HEK293 (cell line): Measurements from ENCODE around the gene ATP5MC3.

Source experiments
- CTCF ChIP-seq: fragments of 450-650 bp; formaldehyde crosslinking; IDR thresholded peaks from 2 replicates; pipeline ENCODE4 v1.5.1; 2016; ENCODE audit warnings: missing biosample characterization, missing genetic modification characterization
- KLF10 ChIP-seq: fragments of 450-650 bp; IDR thresholded peaks from 2 replicates; pipeline ENCODE4 v1.5.1; 2018; ENCODE audit warnings: missing biosample characterization, mild to moderate bottlenecking, missing genetic modification characterization
- MZF1 ChIP-seq: fragments of 450-650 bp; formaldehyde crosslinking; IDR thresholded peaks from 2 replicates; pipeline ENCODE4 v1.5.1; 2017; ENCODE audit warnings: missing biosample characterization, missing genetic modification characterization, borderline replicate concordance
- PATZ1 ChIP-seq: fragments of 450-650 bp; formaldehyde crosslinking; IDR thresholded peaks from 2 replicates; pipeline ENCODE4 v1.5.1; 2016; ENCODE audit warnings: missing biosample characterization, missing genetic modification characterization
- REST ChIP-seq: fragments of 450-650 bp; formaldehyde crosslinking; IDR thresholded peaks from 2 replicates; pipeline ENCODE4 v1.5.1; 2016; ENCODE audit warnings: missing biosample characterization, missing genetic modification characterization
- TCF7L2 ChIP-seq: IDR thresholded peaks from 2 replicates; pipeline ENCODE4 v1.6.1; 2011; ENCODE audit warnings: low read depth, mild to moderate bottlenecking, inconsistent platforms, low read length, moderate library complexity, borderline replicate concordance
- YY1 ChIP-seq: fragments of 450-650 bp; formaldehyde crosslinking; IDR thresholded peaks from 2 replicates; pipeline ENCODE4 v1.5.1; 2018; ENCODE audit warnings: missing biosample characterization, missing genetic modification characterization
- ZFP3 ChIP-seq: fragments of 450-650 bp; formaldehyde crosslinking; IDR thresholded peaks from 2 replicates; pipeline ENCODE4 v1.5.1; 2016; ENCODE audit warnings: low read depth, missing biosample characterization, missing genetic modification characterization
- ZNF311 ChIP-seq: fragments of 450-650 bp; formaldehyde crosslinking; IDR thresholded peaks from 2 replicates; pipeline ENCODE4 v1.5.1; 2017; ENCODE audit warnings: missing biosample characterization, missing genetic modification characterization, borderline replicate concordance
- ZNF324 ChIP-seq: fragments of 450-650 bp; formaldehyde crosslinking; IDR thresholded peaks from 2 replicates; pipeline ENCODE4 v1.5.1; 2016; ENCODE audit warnings: missing biosample characterization, missing genetic modification characterization
- ZSCAN18 ChIP-seq: fragments of 450-650 bp; formaldehyde crosslinking; IDR thresholded peaks from 2 replicates; pipeline ENCODE4 v1.5.1; 2016; ENCODE audit warnings: missing biosample characterization, missing genetic modification characterization
- TF ChIP-seq, protein P1 (sequence below): fragments of 450-650 bp; IDR thresholded peaks from 2 replicates; pipeline ENCODE4 v1.5.1; 2018; ENCODE audit warnings: missing biosample characterization, mild to moderate bottlenecking, missing genetic modification characterization
- TF ChIP-seq, protein P2 (sequence below): fragments of 450-650 bp; formaldehyde crosslinking; IDR thresholded peaks from 2 replicates; pipeline ENCODE4 v1.5.1; 2016; ENCODE audit warnings: missing biosample characterization, missing genetic modification characterization
- TF ChIP-seq, protein P3 (sequence below): fragments of 450-650 bp; formaldehyde crosslinking; IDR thresholded peaks from 2 replicates; pipeline ENCODE4 v1.5.1; 2016; ENCODE audit warnings: missing biosample characterization, missing genetic modification characterization

- TF ChIP-seq ZFP3 (tag by site-specific recombination) (peak; percentile 79), CTCF (tag by site-specific recombination) (peak; percentile 84), MZF1 (no peak), PATZ1 (tag by site-specific recombination) (no peak), ZNF324 (tag by site-specific recombination) (no peak), ZNF311 (tag by site-specific recombination) (no peak), ZSCAN18 (tag by site-specific recombination) (no peak), TCF7L2 (no peak), KLF10 (no peak), REST (tag by site-specific recombination) (no peak), YY1 (tag by site-specific recombination) (no peak)
- TF ChIP-seq, protein P1, sequence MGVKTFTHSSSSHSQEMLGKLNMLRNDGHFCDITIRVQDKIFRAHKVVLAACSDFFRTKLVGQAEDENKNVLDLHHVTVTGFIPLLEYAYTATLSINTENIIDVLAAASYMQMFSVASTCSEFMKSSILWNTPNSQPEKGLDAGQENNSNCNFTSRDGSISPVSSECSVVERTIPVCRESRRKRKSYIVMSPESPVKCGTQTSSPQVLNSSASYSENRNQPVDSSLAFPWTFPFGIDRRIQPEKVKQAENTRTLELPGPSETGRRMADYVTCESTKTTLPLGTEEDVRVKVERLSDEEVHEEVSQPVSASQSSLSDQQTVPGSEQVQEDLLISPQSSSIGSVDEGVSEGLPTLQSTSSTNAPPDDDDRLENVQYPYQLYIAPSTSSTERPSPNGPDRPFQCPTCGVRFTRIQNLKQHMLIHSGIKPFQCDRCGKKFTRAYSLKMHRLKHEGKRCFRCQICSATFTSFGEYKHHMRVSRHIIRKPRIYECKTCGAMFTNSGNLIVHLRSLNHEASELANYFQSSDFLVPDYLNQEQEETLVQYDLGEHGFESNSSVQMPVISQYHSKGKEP (tag by site-specific recombination) = no peak
- TF ChIP-seq, protein P2, sequence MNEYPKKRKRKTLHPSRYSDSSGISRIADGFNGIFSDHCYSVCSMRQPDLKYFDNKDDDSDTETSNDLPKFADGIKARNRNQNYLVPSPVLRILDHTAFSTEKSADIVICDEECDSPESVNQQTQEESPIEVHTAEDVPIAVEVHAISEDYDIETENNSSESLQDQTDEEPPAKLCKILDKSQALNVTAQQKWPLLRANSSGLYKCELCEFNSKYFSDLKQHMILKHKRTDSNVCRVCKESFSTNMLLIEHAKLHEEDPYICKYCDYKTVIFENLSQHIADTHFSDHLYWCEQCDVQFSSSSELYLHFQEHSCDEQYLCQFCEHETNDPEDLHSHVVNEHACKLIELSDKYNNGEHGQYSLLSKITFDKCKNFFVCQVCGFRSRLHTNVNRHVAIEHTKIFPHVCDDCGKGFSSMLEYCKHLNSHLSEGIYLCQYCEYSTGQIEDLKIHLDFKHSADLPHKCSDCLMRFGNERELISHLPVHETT = peak; percentile 55; the same call in 1 of the 2 replicates
- TF ChIP-seq, protein P3, sequence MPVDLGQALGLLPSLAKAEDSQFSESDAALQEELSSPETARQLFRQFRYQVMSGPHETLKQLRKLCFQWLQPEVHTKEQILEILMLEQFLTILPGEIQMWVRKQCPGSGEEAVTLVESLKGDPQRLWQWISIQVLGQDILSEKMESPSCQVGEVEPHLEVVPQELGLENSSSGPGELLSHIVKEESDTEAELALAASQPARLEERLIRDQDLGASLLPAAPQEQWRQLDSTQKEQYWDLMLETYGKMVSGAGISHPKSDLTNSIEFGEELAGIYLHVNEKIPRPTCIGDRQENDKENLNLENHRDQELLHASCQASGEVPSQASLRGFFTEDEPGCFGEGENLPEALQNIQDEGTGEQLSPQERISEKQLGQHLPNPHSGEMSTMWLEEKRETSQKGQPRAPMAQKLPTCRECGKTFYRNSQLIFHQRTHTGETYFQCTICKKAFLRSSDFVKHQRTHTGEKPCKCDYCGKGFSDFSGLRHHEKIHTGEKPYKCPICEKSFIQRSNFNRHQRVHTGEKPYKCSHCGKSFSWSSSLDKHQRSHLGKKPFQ (tag by site-specific recombination) = no peak
These were observed at the start of gene ATP5MC3 for GRCh38 chr2:175181104-175181876.
